ENCODE results near the gene ATP8A2.
"Not testable (repeated sequence)": the region's sequence is repeated elsewhere in the genome, so short reads cannot be mapped to it uniquely, and the experiment has no call there.

Gene ATP8A2

GRCh38 chr13:25807562-25807961, 435.8 kb downstream of the ATP8A2 start:
- DNase-seq (ENCODE audit: low read depth), result no peak

GRCh38 chr13:25811506-25811905, 439.7 kb downstream of the ATP8A2 start:
- DNase-seq (ENCODE audit: low read depth), result no peak

- DNase-seq (ENCODE audit: low read depth), result no peak
These were observed 444.5 kb downstream of the ATP8A2 start for GRCh38 chr13:25816239-25816638.

- DNase-seq (ENCODE audit: low read depth), result no peak
These were observed 448.2 kb downstream of the ATP8A2 start for GRCh38 chr13:25819856-25820530.

- no peak for DNase-seq (ENCODE audit: low read depth)
These were observed 450.0 kb downstream of the ATP8A2 start for GRCh38 chr13:25821776-25822175.

GRCh38 chr13:25827221-25827620, 455.4 kb downstream of the ATP8A2 start:
- DNase-seq (ENCODE audit: low read depth), result not testable (repeated sequence)

- no peak for DNase-seq (ENCODE audit: low read depth)
These were observed 456.2 kb downstream of the ATP8A2 start for GRCh38 chr13:25827831-25828465.

- DNase-seq (ENCODE audit: low read depth), result no peak
These were observed 462.0 kb downstream of the ATP8A2 start for GRCh38 chr13:25833761-25834160.

GRCh38 chr13:25836574-25837336, 465.0 kb downstream of the ATP8A2 start:
- no peak for DNase-seq (ENCODE audit: low read depth)

GRCh38 chr13:25839371-25839770, 467.6 kb downstream of the ATP8A2 start:
- DNase-seq (ENCODE audit: low read depth), result no peak

- DNase-seq (ENCODE audit: low read depth), result no peak
These were observed 468.5 kb downstream of the ATP8A2 start for GRCh38 chr13:25840261-25840660.

GRCh38 chr13:25840931-25841330, 469.2 kb downstream of the ATP8A2 start:
- no peak for DNase-seq (ENCODE audit: low read depth)

GRCh38 chr13:25843692-25844091, 471.9 kb downstream of the ATP8A2 start:
- no peak for DNase-seq (ENCODE audit: low read depth)

GRCh38 chr13:25844559-25845434, 473.0 kb downstream of the ATP8A2 start:
- DNase-seq (ENCODE audit: low read depth), result no peak

GRCh38 chr13:25846222-25846984, 474.6 kb downstream of the ATP8A2 start:
- no peak for DNase-seq (ENCODE audit: low read depth)

- no peak for DNase-seq (ENCODE audit: low read depth)
These were observed 475.4 kb downstream of the ATP8A2 start for GRCh38 chr13:25847145-25847544.

GRCh38 chr13:25847635-25848626, 476.2 kb downstream of the ATP8A2 start:
- DNase-seq (ENCODE audit: low read depth), result no peak

- no peak for DNase-seq (ENCODE audit: low read depth)
These were observed 477.3 kb downstream of the ATP8A2 start for GRCh38 chr13:25848812-25849745.

GRCh38 chr13:25857830-25858229, 486.1 kb downstream of the ATP8A2 start:
- DNase-seq (ENCODE audit: low read depth), result no peak

All from EH (cell line).